ENCODE results near the gene SMAD7.

Gene SMAD7

DNA sequence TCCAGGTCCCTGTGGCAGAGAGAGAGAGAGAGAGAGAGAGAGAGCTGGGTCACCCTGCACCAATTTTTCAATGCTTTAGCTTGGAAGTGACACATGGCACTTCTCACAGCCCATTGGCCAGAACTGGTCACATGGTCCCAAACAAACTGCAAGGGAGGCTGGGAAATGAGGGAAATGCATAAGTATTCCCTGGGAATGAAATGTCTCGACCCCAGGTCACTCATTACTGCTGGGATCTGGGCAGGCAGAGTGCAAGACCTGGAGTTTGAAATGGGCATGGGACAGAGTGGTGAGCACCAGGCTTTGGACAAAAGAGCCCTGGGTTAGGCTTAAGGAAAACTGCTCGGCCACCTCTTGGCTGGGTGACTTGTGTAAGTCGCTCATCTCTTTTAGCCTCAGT is 37.0 kb downstream of the SMAD7 start:
- Histone ChIP-seq H3K9me3 (ENCODE audit: low read length) (no peaks in the 10 kb centered on the region), H3K36me3 (ENCODE audit: insufficient read depth, low read length) (no peaks in the 10 kb centered on the region), H3K4me3 (ENCODE audit: low read length) (no peak overlapping the region), H2AFZ (ENCODE audit: low read depth, low read length) (no peak overlapping the region), H3K4me1 (ENCODE audit: insufficient read depth, low read length) (no peaks in the 10 kb centered on the region), H3K27me3 (ENCODE audit: insufficient read depth, low read length) (no peaks in the 10 kb centered on the region)

DNA sequence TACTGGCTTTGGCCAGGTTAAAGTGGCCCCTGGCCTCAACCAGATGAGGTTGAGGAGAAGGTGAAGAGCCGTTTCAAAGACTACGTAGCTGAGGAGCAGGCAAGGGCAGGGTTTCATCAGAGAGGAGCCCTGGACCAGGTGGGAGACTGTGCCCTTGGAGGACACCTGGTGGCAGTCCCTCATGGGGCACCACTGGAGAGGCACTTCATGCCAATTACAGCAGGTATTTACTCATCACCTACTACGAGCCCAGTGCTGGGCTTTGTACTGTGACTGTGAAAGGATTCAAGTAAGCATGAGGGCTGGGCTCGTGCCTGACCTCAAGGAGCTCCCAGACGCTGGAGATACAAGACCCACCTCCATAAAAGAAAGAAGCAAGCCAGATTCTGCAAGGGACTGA is 37.6 kb downstream of the SMAD7 start:
- Histone ChIP-seq H3K36me3 (ENCODE audit: insufficient read depth, low read length) (no peaks in the 10 kb centered on the region), H3K4me1 (ENCODE audit: insufficient read depth, low read length) (no peaks in the 10 kb centered on the region), H2AFZ (ENCODE audit: low read depth, low read length) (no peak overlapping the region), H3K27me3 (ENCODE audit: insufficient read depth, low read length) (no peaks in the 10 kb centered on the region), H3K4me3 (ENCODE audit: low read length) (no peak overlapping the region), H3K9me3 (ENCODE audit: low read length) (no peaks in the 10 kb centered on the region)

DNA sequence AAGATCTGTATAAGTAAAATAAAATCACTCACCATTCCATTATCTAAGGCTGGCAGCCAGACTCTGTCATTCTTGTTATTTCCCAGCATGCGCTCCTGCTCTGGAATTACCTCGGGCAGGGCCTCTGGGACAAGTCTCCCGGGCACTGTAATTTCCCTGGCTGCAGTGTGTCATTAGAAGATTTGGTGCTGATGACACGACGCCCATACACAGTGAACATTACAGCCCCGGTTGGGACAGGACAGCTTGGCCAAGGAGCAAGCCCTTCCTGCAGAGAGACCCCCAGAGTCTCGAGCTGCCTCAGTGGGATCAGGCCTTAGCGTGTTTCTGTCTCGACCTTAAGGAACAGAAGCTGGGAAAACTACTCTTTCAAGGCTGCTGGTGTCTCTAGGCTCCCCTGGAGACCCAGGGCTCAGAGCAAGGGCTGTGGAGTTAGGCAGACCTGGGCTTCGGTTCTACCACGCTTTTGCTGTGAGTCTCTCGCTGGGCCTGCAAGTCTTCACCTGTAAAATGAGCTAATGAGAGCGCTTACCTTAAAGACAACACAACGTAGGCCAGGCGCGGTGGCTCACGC is 39.7 kb downstream of the SMAD7 start:
- H3K4me1 ChIP-seq (ENCODE audit: insufficient read depth, low read length): no peaks in the 10 kb centered on the region
- no peak overlapping the region for H2AFZ ChIP-seq (ENCODE audit: low read depth, low read length)
- no peaks in the 10 kb centered on the region for H3K27me3 ChIP-seq (ENCODE audit: insufficient read depth, low read length)
- H3K4me3 ChIP-seq (ENCODE audit: low read length): no peak overlapping the region
- H3K9me3 ChIP-seq (ENCODE audit: low read length): no peaks in the 10 kb centered on the region
- no peaks in the 10 kb centered on the region for H3K36me3 ChIP-seq (ENCODE audit: insufficient read depth, low read length)

DNA sequence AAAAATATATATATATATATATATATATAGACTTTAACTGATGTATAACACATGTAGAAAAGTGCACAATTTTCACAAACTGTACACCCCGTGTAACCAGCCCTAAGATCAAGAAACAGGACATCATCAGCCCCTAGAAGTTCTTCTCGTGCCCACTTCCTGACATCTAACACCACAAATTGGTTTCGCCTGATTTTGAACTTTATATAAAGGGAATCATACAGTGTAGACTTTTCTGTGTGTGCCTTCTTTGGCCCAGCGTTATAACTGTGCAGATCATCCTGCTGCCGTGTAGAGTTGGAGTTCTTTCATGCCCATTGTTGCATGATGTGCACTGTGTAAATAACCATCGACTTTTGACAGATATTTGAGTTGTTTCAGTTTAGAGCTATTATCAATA is 41.0 kb downstream of the SMAD7 start:
- Histone ChIP-seq H3K4me1 (ENCODE audit: insufficient read depth, low read length) (no peaks in the 10 kb centered on the region), H2AFZ (ENCODE audit: low read depth, low read length) (no peak overlapping the region), H3K9me3 (ENCODE audit: low read length) (peaks cover 6% of the 10 kb centered on the region), H3K27me3 (ENCODE audit: insufficient read depth, low read length) (no peaks in the 10 kb centered on the region), H3K36me3 (ENCODE audit: insufficient read depth, low read length) (no peaks in the 10 kb centered on the region), H3K4me3 (ENCODE audit: low read length) (no peak overlapping the region)

DNA sequence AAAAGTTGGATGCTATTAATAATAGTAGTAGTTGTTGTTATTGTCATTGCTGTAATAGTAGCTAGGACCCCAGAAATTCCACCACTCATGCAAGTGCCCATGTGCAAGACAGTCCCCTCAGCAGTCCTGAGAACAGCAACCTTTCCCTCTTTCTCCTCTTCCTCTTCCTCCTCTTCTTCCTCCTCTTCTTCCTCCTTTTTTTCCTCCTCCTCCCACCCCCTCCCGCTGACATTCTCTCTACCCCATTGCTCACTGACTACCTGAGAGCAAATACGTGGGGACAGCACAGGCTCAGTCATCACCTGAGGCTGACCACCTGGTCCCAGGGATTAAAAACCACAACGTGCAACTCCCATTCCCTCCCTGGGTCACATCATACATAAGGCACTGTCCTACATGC is 41.8 kb downstream of the SMAD7 start:
- H3K4me3 ChIP-seq (ENCODE audit: low read length): no peak overlapping the region
- peaks cover 6% of the 10 kb centered on the region for H3K9me3 ChIP-seq (ENCODE audit: low read length)
- H3K4me1 ChIP-seq (ENCODE audit: insufficient read depth, low read length): no peaks in the 10 kb centered on the region
- no peak overlapping the region for H2AFZ ChIP-seq (ENCODE audit: low read depth, low read length)
- H3K36me3 ChIP-seq (ENCODE audit: insufficient read depth, low read length): no peaks in the 10 kb centered on the region
- H3K27me3 ChIP-seq (ENCODE audit: insufficient read depth, low read length): no peaks in the 10 kb centered on the region

DNA sequence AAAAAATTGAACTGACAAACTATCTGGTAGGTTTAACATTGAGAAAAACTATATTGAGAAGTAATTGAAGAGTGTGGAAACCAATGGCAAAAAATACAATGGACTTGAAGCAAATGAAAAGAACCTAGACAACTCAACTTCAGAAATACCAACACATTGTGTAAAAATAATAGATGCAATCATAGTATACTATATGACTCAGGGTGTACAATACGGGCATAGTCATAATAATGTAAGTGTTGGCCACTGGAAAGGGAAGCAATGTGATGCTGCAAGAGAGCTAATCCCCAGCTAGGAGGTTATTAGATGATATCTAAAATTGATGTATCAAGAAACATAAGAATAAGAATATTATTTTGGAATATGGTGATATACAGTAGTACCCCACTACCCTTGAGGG is 45.3 kb downstream of the SMAD7 start:
- Histone ChIP-seq H2AFZ (ENCODE audit: low read depth, low read length) (no peak overlapping the region), H3K9me3 (ENCODE audit: low read length) (peaks cover 6% of the 10 kb centered on the region), H3K27me3 (ENCODE audit: insufficient read depth, low read length) (no peaks in the 10 kb centered on the region), H3K4me1 (ENCODE audit: insufficient read depth, low read length) (no peaks in the 10 kb centered on the region), H3K4me3 (ENCODE audit: low read length) (no peak overlapping the region), H3K36me3 (ENCODE audit: insufficient read depth, low read length) (no peaks in the 10 kb centered on the region)

DNA sequence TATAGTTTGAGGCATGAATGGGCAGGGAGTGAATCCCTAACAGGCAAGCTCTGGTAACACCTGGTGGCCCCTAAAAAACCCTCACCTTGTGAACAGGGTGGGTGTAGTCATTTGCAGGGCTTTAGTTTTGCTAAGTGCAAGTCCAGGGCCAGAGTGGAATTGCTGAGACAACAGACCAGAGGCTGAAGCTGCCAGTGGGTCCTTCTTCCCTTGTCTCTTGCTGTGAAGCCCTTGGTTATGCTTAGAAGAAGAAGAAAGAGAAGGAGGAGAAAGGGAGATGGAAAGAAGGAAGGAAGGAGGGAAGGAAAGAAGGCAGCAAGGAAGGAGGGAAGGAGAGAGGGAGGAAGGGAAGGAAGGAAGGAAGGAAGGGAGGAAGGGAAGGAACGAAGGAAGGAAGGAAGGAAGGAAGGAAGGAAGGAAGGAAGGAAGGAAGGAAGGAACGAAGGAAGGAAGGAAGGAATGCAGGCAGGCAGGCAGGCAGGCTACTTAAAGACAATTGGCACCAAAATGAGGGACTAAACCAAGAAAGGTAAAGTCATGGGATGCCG is 45.8 kb downstream of the SMAD7 start:
- Histone ChIP-seq H3K4me3 (ENCODE audit: low read length) (no peak overlapping the region), H3K9me3 (ENCODE audit: low read length) (peaks cover 6% of the 10 kb centered on the region), H3K27me3 (ENCODE audit: insufficient read depth, low read length) (no peaks in the 10 kb centered on the region), H3K4me1 (ENCODE audit: insufficient read depth, low read length) (no peaks in the 10 kb centered on the region), H2AFZ (ENCODE audit: low read depth, low read length) (no peak overlapping the region), H3K36me3 (ENCODE audit: insufficient read depth, low read length) (no peaks in the 10 kb centered on the region)

DNA sequence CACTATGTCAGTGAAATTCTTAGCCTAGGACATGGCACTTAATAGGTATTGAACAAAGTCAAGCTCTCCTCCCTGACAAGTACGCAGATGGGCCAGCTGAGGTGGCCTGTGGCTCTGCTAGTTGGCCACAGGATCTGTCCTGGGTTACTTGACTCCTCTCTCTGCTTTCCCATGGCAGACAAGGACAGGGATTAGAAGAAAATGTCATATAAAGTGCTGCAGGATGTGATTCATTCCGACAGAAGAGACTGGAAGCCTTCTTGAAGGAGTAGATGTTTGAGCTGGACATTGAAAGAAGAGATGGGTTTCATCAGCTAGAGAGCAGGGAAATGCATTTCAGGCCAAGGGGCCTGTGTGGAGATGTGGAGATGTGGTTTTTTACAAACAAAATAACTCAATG is 46.7 kb downstream of the SMAD7 start:
- Histone ChIP-seq H3K27me3 (ENCODE audit: insufficient read depth, low read length) (no peaks in the 10 kb centered on the region), H3K9me3 (ENCODE audit: low read length) (peaks cover 6% of the 10 kb centered on the region), H3K36me3 (ENCODE audit: insufficient read depth, low read length) (no peaks in the 10 kb centered on the region), H3K4me3 (ENCODE audit: low read length) (no peak overlapping the region), H2AFZ (ENCODE audit: low read depth, low read length) (no peak overlapping the region), H3K4me1 (ENCODE audit: insufficient read depth, low read length) (no peaks in the 10 kb centered on the region)

DNA sequence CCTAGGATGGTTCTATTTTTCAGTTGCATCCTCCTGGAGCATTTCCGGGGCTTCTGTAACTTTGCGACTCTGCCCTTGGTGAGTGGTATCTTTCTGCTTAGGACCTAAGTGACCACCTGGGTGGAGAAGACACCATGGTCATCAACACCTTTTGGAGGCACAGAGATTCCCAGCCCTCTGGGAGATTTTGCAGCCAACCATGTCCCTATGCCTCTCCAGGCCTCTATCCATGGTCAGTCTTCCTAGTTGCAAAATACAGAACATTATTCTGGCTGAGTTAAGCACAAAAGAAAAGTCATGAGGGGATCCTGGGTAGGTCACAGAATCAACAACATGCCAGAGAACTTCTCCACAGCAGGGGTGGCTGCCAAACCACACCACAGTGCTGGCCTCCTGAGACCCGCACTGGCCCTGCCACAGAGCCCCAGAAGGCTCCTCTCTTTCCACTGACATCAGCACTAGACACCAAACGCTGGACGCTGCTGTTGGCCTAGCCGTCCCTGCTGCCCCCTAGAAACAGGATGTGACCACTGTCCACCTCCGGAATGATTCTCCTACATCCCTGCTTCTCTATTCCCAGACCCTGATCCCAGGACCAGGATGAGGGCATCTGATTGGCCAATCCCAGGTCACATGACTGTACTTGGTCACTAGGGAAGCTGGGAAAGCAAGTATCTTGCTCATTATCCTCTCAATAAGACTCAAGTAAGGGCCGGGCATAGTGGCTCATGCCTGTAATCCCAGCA is 47.7 kb downstream of the SMAD7 start:
- H2AFZ ChIP-seq (ENCODE audit: low read depth, low read length): no peak overlapping the region
- no peaks in the 10 kb centered on the region for H3K36me3 ChIP-seq (ENCODE audit: insufficient read depth, low read length)

DNA sequence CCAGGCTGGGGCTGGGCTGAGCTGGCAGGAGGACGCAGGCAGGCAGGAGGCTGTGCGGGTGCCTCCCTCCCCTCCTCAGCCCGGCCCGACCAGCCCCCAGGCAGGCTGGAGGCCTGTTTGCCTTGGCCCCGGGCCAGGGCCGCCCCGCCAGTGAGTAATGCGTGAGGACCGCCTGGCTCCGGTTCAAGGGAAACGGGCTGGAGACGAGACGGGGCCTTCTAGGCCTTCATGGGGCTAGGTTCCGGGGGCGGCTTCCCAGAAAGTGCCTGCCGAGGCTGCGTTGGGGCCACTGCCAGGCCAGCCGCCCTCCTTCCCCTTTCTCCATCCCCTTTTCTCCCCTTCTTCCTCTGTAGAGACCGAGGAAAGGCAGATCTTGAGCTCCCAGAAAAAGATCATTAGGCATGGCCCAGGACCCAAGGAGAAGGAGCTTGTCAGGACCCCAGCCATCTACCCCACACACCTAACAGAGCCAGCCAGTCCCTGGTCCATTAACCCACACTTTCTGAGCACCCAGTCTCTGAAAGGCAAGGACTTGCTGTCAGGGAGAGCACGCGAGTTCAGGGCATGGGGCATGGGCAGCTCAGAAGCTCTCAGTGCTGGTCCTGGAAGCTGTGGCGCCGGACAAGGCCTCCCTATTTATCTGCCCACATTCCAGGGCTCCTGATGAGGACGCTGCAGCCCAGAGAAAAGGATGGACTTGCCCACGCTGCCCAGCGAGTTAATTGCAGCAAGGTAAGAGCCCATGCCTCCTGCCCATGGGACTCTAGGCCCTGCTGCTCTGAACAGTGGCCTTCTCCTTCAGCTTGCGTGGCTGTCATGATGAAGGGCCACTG is 48.5 kb downstream of the SMAD7 start:
- H3K4me3 ChIP-seq (ENCODE audit: low read length): no peak overlapping the region
- no peaks in the 10 kb centered on the region for H3K27me3 ChIP-seq (ENCODE audit: insufficient read depth, low read length)
- no peaks in the 10 kb centered on the region for H3K36me3 ChIP-seq (ENCODE audit: insufficient read depth, low read length)
- peaks cover 6% of the 10 kb centered on the region for H3K9me3 ChIP-seq (ENCODE audit: low read length)
- no peaks in the 10 kb centered on the region for H3K4me1 ChIP-seq (ENCODE audit: insufficient read depth, low read length)
- no peak overlapping the region for H2AFZ ChIP-seq (ENCODE audit: low read depth, low read length)

More for the DNA sequence above, 47.7 kb downstream of the SMAD7 start:
- Histone ChIP-seq H3K4me3 (ENCODE audit: low read length) (no peak overlapping the region), H3K4me1 (ENCODE audit: insufficient read depth, low read length) (no peaks in the 10 kb centered on the region), H3K9me3 (ENCODE audit: low read length) (peaks cover 6% of the 10 kb centered on the region), H3K27me3 (ENCODE audit: insufficient read depth, low read length) (no peaks in the 10 kb centered on the region)

DNA sequence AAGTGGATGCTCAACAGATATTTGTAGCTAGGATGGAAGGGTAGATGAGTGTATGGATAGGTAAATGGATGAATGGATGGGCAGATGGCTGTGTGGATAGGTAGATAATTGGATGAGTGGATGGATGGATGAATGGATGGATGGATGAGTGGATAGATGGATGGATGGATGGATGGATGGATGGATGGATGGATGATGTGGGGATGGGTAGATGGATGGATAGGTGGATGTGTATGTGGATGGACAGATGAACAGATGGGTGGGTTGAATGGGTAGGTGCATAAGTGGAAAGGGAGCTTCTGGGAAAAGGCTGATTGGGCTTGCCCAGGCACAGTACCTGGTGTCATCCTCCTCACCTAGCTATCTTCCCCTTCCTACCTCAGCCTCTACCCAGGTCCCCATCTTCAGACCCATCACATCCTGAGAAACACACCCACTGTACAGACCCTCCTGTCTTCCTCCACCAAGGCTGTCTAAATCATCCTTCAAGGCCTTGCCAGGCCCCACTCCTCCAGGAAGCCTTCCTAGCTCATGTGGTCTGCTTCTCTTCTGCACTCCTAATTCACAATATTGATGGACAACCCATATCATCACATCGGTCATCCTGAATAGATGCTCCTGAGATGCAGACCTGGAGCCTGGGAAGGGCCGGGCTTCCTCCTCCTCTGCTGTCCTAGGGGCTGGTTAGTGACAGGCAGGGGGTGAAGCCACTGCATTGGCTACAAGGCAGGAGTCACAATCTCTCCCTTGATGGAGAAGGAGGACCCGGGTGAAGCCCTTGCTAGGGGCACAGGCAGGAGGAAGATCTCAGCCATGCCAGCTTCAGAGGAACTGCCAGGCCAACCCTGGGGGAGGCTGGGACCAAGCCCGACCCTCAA is 49.4 kb downstream of the SMAD7 start:
- H3K4me3 ChIP-seq (ENCODE audit: low read length): no peak overlapping the region
- H3K27me3 ChIP-seq (ENCODE audit: insufficient read depth, low read length): no peaks in the 10 kb centered on the region
- H2AFZ ChIP-seq (ENCODE audit: low read depth, low read length): no peak overlapping the region
- peaks cover 6% of the 10 kb centered on the region for H3K9me3 ChIP-seq (ENCODE audit: low read length)
- H3K4me1 ChIP-seq (ENCODE audit: insufficient read depth, low read length): no peaks in the 10 kb centered on the region
- H3K36me3 ChIP-seq (ENCODE audit: insufficient read depth, low read length): no peaks in the 10 kb centered on the region

DNA sequence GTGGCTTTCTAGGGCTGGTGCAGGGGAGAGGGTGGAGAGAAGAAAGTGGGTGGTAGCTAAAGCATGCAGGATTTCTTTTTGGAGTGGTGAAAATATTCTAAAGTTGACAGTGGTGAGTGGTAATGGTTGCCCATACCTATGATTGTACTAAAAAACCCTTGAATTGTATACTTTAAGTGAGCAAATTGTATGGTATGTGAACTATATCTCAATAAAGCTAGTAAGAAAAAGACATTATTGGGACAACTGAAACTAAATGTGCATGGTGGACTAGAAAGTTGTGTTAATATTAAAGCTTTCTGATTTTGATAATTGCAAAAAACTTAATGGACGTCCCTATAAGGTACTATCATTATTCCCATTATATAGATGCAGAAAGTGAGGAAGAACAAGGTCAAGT is 50.3 kb downstream of the SMAD7 start:
- Histone ChIP-seq H3K36me3 (ENCODE audit: insufficient read depth, low read length) (no peaks in the 10 kb centered on the region), H3K4me1 (ENCODE audit: insufficient read depth, low read length) (no peaks in the 10 kb centered on the region), H3K4me3 (ENCODE audit: low read length) (no peak overlapping the region), H3K27me3 (ENCODE audit: insufficient read depth, low read length) (no peaks in the 10 kb centered on the region), H2AFZ (ENCODE audit: low read depth, low read length) (no peak overlapping the region), H3K9me3 (ENCODE audit: low read length) (peaks cover 6% of the 10 kb centered on the region)

Measured in neuron (in vitro differentiated cells).